Esophagus muscularis mucosa (tissue), 4 donors: ENCODE data around the gene CITED4. TPM values are rescaled to one million over a fixed set of nuclear protein-coding genes. Genes with fewer than 3 reads are reported as not detected.

Experiments
- DNase-seq: peaks from one replicate; pipeline ENCODE4 v3.0.0-alpha.2; 2017; ENCODE audit errors: extremely low spot score
- H3K27ac ChIP-seq, 4 donors: fragments of 200-600 bp; sonication (generic); replicated peaks in 1 of 4; 1 replicate in 3 of 4; 2 replicates in 1 of 4; pipeline ENCODE4 v1.5.1; 2016 to 2019; ENCODE audit warnings: mild to moderate bottlenecking in 1 of 4
- H3K27me3 ChIP-seq, 4 donors: fragments of 200-600 bp; sonication (generic); one replicate each; pipeline versions ENCODE4 v1.5.1 to v1.6.0; 2016 to 2019
- H3K36me3 ChIP-seq, 4 donors: fragments of 200-600 bp; sonication (generic); one replicate each; pipeline ENCODE4 v1.5.1; 2016 to 2019
- H3K4me1 ChIP-seq, 4 donors: fragments of 200-600 bp; sonication (generic); one replicate each; pipeline ENCODE4 v1.5.1; 2016 to 2019
- H3K4me3 ChIP-seq, 4 donors: fragments of 200-600 bp; sonication (generic); 1 replicate in 2 of 4; 2 replicates in 2 of 4; pipeline ENCODE4 v1.5.1; 2016 to 2019; ENCODE audit warnings: mild to moderate bottlenecking in 4 of 4, moderate library complexity in 1 of 4
- H3K9me3 ChIP-seq, 4 donors: fragments of 200-600 bp; sonication (generic); 1 replicate in 3 of 4; 2 replicates in 1 of 4; pipeline ENCODE4 v1.5.1; 2016 to 2019
- EP300 ChIP-seq: sonication (generic); formaldehyde crosslinking; IDR thresholded peaks from one replicate; pipeline ENCODE4 v1.6.1; 2017; ENCODE audit warnings: antibody characterized with exemption
- POLR2A ChIP-seq: fragments of 450-650 bp; IDR thresholded peaks from one replicate; pipeline ENCODE4 v1.6.1; 2017; ENCODE audit warnings: antibody characterized with exemption, moderate library complexity, mild to moderate bottlenecking, low read depth
- POLR2AphosphoS5 ChIP-seq, 2 donors: sonication (generic); formaldehyde crosslinking; IDR thresholded peaks; one replicate each; pipeline ENCODE4 v1.6.1; 2017; ENCODE audit warnings: antibody characterized with exemption in 2 of 2
- WGBS: methylation state at CpG from one replicate; pipeline ENCODE4 v1.1.5; 2018; 5-methylcytosine and 5-hydroxymethylcytosine counted together
- intact Hi-C: fragments of 100-400 bp; cut with DNase I; formaldehyde crosslinking; loops from one replicate; pipeline ENCODE4 v1.15.1; 2023
- total RNA-seq, 4 donors: library from RNA; depleted of rRNA; stranded (reverse); fragments of >200 nt; gene quantifications; one replicate each; pipeline versions ENCODE4 v1.1.0 to v1.2.1, GENCODE V29; 2016
- TF ChIP-seq, protein P1 (sequence below), 3 experiments: fragments of 200-600 bp in 2 of 3; fragments of 450-650 bp in 1 of 3; sonication (generic) in 2 of 3; IDR thresholded peaks; one replicate each; pipeline ENCODE4 v1.5.1; 2017 to 2019; ENCODE audit warnings: antibody characterized with exemption in 3 of 3, mild to moderate bottlenecking in 2 of 3, moderate library complexity in 1 of 3

CITED4 gene
- total RNA-seq, 4 donors from 2014 or later: 10.1 to 37.8 (median 18.5) TPM

DNA sequence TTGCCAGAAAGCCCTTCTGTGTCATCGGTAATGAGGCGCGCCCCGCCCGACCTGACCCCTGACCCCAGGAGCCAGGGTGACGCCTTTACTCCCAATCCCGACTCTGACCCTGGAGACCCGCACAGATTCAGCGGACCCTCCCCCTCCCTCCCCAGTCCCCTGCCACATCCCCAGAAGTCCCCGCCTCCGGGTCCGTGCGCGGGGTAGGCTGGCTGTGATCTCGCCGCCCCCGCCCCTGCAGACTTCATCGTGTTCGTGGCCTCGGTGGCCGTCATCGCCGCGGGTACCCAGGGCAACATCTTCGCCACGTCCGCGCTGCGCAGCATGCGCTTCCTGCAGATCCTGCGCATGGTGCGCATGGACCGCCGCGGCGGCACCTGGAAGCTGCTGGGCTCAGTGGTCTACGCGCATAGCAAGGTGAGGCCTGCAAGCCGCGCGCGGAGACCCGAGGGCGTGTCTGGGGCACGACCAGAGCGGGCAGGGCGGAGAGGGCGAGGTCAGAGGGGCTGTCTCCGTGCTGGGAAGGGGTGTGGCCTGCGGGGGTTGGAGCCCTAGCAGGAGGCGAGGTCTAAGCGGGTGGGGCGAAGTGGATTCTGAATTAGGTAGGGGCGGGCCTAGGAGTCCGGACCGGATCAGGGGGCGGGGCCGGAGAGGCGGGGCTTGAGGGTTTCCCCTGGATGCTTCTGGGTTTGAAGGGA is 43.8 kb downstream of the CITED4 start:
- Histone ChIP-seq H3K27me3 (no peaks in the 10 kb centered on the region), H3K36me3 (peaks cover 0 to 42% (median 10%) of the 10 kb centered on the region in 4 donors), H3K4me1 (peaks cover 7 to 66% (median 40%) of the 10 kb centered on the region in 4 donors), H3K9me3 (no peaks in the 10 kb centered on the region), H3K4me3 (peak overlapping the region; percentile 33 to 57 (median 39)), H3K27ac (no peak overlapping the region)
- intact Hi-C loops: no loop called here
- TF ChIP-seq POLR2A (no peak), POLR2AphosphoS5 (IDR thresholded peaks at IDR 0.05) (no peak), EP300 (no peak)
- TF ChIP-seq, protein P1, sequence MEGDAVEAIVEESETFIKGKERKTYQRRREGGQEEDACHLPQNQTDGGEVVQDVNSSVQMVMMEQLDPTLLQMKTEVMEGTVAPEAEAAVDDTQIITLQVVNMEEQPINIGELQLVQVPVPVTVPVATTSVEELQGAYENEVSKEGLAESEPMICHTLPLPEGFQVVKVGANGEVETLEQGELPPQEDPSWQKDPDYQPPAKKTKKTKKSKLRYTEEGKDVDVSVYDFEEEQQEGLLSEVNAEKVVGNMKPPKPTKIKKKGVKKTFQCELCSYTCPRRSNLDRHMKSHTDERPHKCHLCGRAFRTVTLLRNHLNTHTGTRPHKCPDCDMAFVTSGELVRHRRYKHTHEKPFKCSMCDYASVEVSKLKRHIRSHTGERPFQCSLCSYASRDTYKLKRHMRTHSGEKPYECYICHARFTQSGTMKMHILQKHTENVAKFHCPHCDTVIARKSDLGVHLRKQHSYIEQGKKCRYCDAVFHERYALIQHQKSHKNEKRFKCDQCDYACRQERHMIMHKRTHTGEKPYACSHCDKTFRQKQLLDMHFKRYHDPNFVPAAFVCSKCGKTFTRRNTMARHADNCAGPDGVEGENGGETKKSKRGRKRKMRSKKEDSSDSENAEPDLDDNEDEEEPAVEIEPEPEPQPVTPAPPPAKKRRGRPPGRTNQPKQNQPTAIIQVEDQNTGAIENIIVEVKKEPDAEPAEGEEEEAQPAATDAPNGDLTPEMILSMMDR (IDR thresholded peaks at IDR 0.05): no peak
- DNase-seq: no peak
- WGBS: 43% methylated on average over 20 of the region's 59 CpGs

DNA sequence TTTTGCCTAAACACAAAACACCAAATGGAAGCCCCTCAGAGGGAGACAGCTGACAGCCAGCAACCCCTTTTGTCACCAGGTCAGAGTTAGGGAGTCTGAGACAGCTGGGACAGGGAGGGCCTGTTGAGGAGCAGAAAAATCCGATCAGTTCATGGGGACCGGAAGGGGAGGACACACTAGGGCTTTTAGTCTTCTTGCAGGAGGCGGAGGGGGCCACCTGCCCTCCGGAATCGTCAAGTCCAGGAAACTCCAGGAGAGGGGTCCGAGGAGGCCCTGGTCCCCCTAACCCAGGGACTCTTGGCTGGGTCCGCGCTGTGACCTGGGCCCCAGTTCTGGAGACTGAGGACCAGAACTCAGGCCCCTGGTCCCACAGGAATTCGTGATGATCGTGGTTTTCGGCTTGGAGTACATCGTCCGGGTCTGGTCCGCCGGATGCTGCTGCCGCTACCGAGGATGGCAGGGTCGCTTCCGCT is 44.3 kb downstream of the CITED4 start:
- H3K36me3 ChIP-seq: peaks cover 0 to 40% (median 9%) of the 10 kb centered on the region in 4 donors
- no peak for TF ChIP-seq EP300
- no peak for TF ChIP-seq POLR2AphosphoS5 (IDR thresholded peaks at IDR 0.05)
- TF ChIP-seq, protein P1 (IDR thresholded peaks at IDR 0.05): no peak
- TF ChIP-seq POLR2A: no peak
- H3K4me3 ChIP-seq: peak overlapping the region; percentile 33 to 57 (median 39)
- WGBS: 61% methylated on average over 10 of the region's 19 CpGs
- DNase-seq: no peak
- H3K27ac ChIP-seq: no peak overlapping the region
- H3K9me3 ChIP-seq: no peaks in the 10 kb centered on the region
- H3K27me3 ChIP-seq: no peaks in the 10 kb centered on the region
- intact Hi-C loops: no loop called here
- H3K4me1 ChIP-seq: peaks cover 7 to 60% (median 35%) of the 10 kb centered on the region in 4 donors

DNA sequence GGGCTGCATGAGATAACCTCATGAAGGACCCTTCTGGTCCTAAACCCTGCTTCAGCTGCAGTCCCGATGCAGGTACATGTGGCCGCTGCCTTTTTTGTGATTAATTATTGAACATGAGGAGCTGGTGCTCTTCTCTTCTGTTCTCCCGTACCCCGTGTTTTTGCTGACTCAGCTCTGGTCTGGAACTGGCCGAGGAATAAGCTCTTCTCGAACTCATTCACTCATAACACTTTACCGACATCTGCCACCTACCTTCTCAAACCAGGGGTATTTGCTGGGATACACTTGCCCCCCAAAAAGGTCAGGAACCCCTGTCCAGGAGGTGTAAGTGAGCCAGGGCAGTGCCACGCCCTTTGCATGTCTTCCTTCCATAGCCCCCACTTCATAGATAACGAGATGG is 46.7 kb downstream of the CITED4 start:
- Histone ChIP-seq H3K36me3 (peaks cover 0 to 25% (median 9%) of the 10 kb centered on the region in 4 donors), H3K9me3 (no peaks in the 10 kb centered on the region), H3K27me3 (no peaks in the 10 kb centered on the region), H3K27ac (no peak overlapping the region), H3K4me3 (no peak overlapping the region), H3K4me1 (peaks cover 7 to 37% (median 20%) of the 10 kb centered on the region in 4 donors)
- intact Hi-C loops: no loop called here
- WGBS: 82% methylated on average over 9 of the region's 9 CpGs
- TF ChIP-seq POLR2A (no peak), EP300 (no peak)
- TF ChIP-seq, protein P1 (IDR thresholded peaks at IDR 0.05): no peak
- DNase-seq: no peak

Other genes with a start within 250 kb of the CITED4 start
- gene RIMS3, start 196.7 kb downstream of the CITED4 start, total RNA-seq: 10 to 100 TPM in 2 of 4 donors, 1 to 10 TPM in 2; 5.4 to 15.7 (median 9.2) TPM
- 10 to 100 TPM; 30.0 to 54.2 (median 46.6) TPM for gene NFYC, start 170.7 kb downstream of the CITED4 start, total RNA-seq
- 10 to 100 TPM in 3 of 4 donors, 1 to 10 TPM in 1; 9.3 to 22.0 (median 17.1) TPM for gene KCNQ4, start 78.6 kb downstream of the CITED4 start, total RNA-seq
- 10 to 100 TPM; 26.6 to 38.6 (median 32.7) TPM for gene CTPS1, start 117.3 kb upstream of the CITED4 start, total RNA-seq
- under 1 TPM; 0.17 to 0.52 (median 0.47) TPM for gene SLFNL1, start 159.4 kb upstream of the CITED4 start, total RNA-seq